Naive B cell (primary cell): ENCODE measurements around the gene RHOD. TPM values are rescaled to one million over a fixed set of nuclear protein-coding genes. Genes with fewer than 3 reads are reported as not detected.

Experiments used
- ATAC-seq, 2 donors: fragments of 150-1000 bp; cut with Tn5 transposase; 2 replicates each; pipeline ENCODE4 v1.10.0; 2021; ENCODE audit warnings: low read depth in 2 of 2, mild to moderate bottlenecking in 2 of 2, moderate library complexity in 2 of 2
- DNase-seq: peaks from one replicate; pipeline ENCODE4 v3.0.0; 2022
- H3K27ac Mint-ChIP-seq, 6 donors: one replicate each; pipeline ENCODE4 v1.8.0; 2020 to 2022; ENCODE audit warnings: mild to moderate bottlenecking in 6 of 6, mixed read lengths in 6 of 6, moderate library complexity in 5 of 6, inconsistent platforms in 2 of 6
- H3K27me3 Mint-ChIP-seq, 3 donors: one replicate each; pipeline ENCODE4 v1.8.0; 2021 to 2022; ENCODE audit warnings: mixed read lengths in 3 of 3, mild to moderate bottlenecking in 1 of 3
- H3K36me3 Mint-ChIP-seq, 2 donors: one replicate each; pipeline ENCODE4 v1.8.0; 2020 to 2022; ENCODE audit warnings: mixed read lengths in 2 of 2, inconsistent platforms in 1 of 2, mild to moderate bottlenecking in 1 of 2
- H3K4me1 Mint-ChIP-seq, 3 donors: one replicate each; pipeline ENCODE4 v1.8.0; 2020 to 2022; ENCODE audit warnings: mixed read lengths in 3 of 3, inconsistent platforms in 1 of 3, mild to moderate bottlenecking in 1 of 3, moderate library complexity in 1 of 3
- H3K4me3 Mint-ChIP-seq, 8 donors: one replicate each; pipeline ENCODE4 v1.8.0; 2020 to 2022; ENCODE audit warnings: mild to moderate bottlenecking in 8 of 8, mixed read lengths in 8 of 8, moderate library complexity in 8 of 8, inconsistent platforms in 2 of 8
- H3K9me3 Mint-ChIP-seq, 7 donors: one replicate each; pipeline ENCODE4 v1.8.0; 2020 to 2022; ENCODE audit warnings: mixed read lengths in 7 of 7, mild to moderate bottlenecking in 5 of 7, inconsistent platforms in 2 of 7, moderate library complexity in 1 of 7
- polyA plus RNA-seq, 6 donors: library from polyadenylated mRNA; unstranded; fragments of 300-500 nt; fragmentation: Illumina TruSeq; gene quantifications; one replicate each; pipeline ENCODE4 v1.2.3, GENCODE V29; 2021; ENCODE audit warnings: low read depth in 6 of 6

RHOD gene, protein sequence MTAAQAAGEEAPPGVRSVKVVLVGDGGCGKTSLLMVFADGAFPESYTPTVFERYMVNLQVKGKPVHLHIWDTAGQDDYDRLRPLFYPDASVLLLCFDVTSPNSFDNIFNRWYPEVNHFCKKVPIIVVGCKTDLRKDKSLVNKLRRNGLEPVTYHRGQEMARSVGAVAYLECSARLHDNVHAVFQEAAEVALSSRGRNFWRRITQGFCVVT
- 1 to 10 TPM in 2 of 6 donors, under 1 TPM in 4; 0.71 to 2.6 (median 0.97) TPM for polyA plus RNA-seq

- H3K27ac Mint-ChIP-seq: peak within 1 kb of the TSS in 2 of 6 donors; percentile 34 to 88
- H3K4me1 Mint-ChIP-seq: peaks cover 8 to 12% (median 9%) of the 10 kb centered on the region in 3 donors
- peak within 1 kb of the TSS; percentile 72 to 89 (median 78) for H3K4me3 Mint-ChIP-seq
- DNase-seq: peak; percentile 45
- no peaks in the 10 kb centered on the region for H3K9me3 Mint-ChIP-seq
- H3K36me3 Mint-ChIP-seq: no peaks in the 10 kb centered on the region
- peak; percentile 85 to 86 for ATAC-seq
- H3K27me3 Mint-ChIP-seq: peaks cover 9 to 34% (median 33%) of the 10 kb centered on the region in 3 donors
Observed at GRCh38 chr11:67056267-67057204, at the start of gene RHOD. Gene RHOD, plus strand, starts transcription at chr11:67056847. Its CDS starts 56 bp downstream, at chr11:67056903.

- H3K36me3 Mint-ChIP-seq: no peaks in the 10 kb centered on the region
- H3K27me3 Mint-ChIP-seq: peaks cover 8 to 21% (median 17%) of the 10 kb centered on the region in 3 donors
- no peak overlapping the region for H3K27ac Mint-ChIP-seq
- H3K9me3 Mint-ChIP-seq: no peaks in the 10 kb centered on the region
- ATAC-seq (no peak), DNase-seq (no peak)
- no peak overlapping the region for H3K4me3 Mint-ChIP-seq
- H3K4me1 Mint-ChIP-seq: peaks cover 0 to 5% (median 0%) of the 10 kb centered on the region in 3 donors
Observed at GRCh38 chr11:67007126-67007525, 49.5 kb upstream of the RHOD start.

DNA sequence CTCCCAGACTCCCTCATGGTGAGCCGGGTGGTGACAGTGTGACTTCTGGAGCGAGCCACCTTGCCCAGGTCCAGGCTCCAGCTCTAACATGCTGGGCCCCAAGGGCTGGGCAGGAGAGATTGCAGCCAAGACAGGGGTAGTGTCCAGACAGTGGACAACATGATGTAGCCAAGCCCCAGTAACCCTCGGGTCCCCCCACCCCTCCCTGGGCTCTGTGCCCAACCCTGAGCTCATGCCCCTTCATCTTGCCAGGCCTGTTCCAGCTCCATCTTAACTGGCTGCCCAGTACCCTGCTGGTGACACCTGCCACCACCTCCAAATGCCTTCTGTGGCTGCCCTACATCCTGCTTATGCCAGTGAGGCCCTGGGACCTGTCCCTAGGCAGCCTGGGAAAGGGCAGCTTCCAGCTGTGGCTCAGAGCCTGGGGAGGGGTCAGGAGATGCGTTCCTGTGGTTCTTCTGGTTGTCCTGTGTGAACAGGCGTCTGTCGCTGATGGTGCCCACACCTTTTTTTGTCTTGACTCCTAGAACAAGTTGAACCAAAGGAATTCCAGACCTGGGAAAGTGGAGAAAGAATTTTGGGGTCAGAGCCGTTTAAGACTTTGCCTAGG lies 46.2 kb upstream of the RHOD start:
- peak overlapping the region in 1 of 8 donors; percentile 9 for H3K4me3 Mint-ChIP-seq
- H3K36me3 Mint-ChIP-seq: no peaks in the 10 kb centered on the region
- DNase-seq (no peak), ATAC-seq (no peak)
- H3K9me3 Mint-ChIP-seq: no peaks in the 10 kb centered on the region
- H3K27ac Mint-ChIP-seq: no peak overlapping the region
- H3K4me1 Mint-ChIP-seq: peaks cover 0 to 5% (median 0%) of the 10 kb centered on the region in 3 donors
- peaks cover 22 to 48% (median 43%) of the 10 kb centered on the region in 3 donors for H3K27me3 Mint-ChIP-seq

GRCh38 chr11:67013511-67014045 lies 43.1 kb upstream of the RHOD start:
- H3K4me1 Mint-ChIP-seq: no peaks in the 10 kb centered on the region
- no peak for ATAC-seq
- peaks cover 0 to 2% of the 10 kb centered on the region in 2 donors for H3K36me3 Mint-ChIP-seq
- peaks cover 33 to 53% (median 49%) of the 10 kb centered on the region in 3 donors for H3K27me3 Mint-ChIP-seq
- peaks cover 0 to 2% (median 0%) of the 10 kb centered on the region in 7 donors for H3K9me3 Mint-ChIP-seq
- no peak overlapping the region for H3K27ac Mint-ChIP-seq
- H3K4me3 Mint-ChIP-seq: no peak overlapping the region
- no peak for DNase-seq

- Mint-ChIP-seq H3K27me3 (peaks cover 37 to 59% (median 46%) of the 10 kb centered on the region in 3 donors), H3K9me3 (peaks cover 0 to 7% (median 4%) of the 10 kb centered on the region in 7 donors), H3K4me3 (no peak overlapping the region), H3K4me1 (peaks cover 0 to 4% (median 0%) of the 10 kb centered on the region in 3 donors), H3K36me3 (peaks cover 0 to 8% of the 10 kb centered on the region in 2 donors), H3K27ac (no peak overlapping the region)
- ATAC-seq (no peak), DNase-seq (no peak)
Observed at GRCh38 chr11:67014343-67014742, 42.3 kb upstream of the RHOD start.

GRCh38 chr11:67015048-67015447 lies 41.6 kb upstream of the RHOD start:
- Mint-ChIP-seq H3K4me3 (no peak overlapping the region), H3K36me3 (peaks cover 0 to 8% of the 10 kb centered on the region in 2 donors), H3K27me3 (peaks cover 36 to 58% (median 44%) of the 10 kb centered on the region in 3 donors), H3K9me3 (peaks cover 0 to 7% (median 4%) of the 10 kb centered on the region in 7 donors), H3K4me1 (peaks cover 0 to 4% (median 0%) of the 10 kb centered on the region in 3 donors), H3K27ac (no peak overlapping the region)
- no peak for DNase-seq
- no peak for ATAC-seq

DNA sequence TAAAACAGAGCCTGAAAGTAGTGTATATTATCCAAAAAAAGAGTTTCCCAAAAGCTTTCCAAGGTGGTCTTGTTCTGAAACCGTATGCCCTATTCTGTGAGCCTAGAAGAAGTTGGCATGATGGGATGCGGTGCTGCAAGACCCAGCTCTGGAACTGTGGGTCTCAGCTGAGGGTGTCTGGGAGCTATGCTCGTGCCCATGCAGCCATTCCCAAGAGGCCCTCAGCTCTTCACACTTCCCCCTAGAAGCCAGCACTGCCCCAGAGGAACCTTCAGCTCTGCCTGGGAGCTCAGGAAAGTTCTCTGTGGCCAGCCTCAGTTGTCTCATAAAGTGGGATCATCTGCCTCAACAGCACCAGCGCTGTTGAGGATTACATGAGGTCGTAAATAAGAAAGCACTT lies 40.1 kb upstream of the RHOD start:
- peaks cover 0 to 7% (median 4%) of the 10 kb centered on the region in 7 donors for H3K9me3 Mint-ChIP-seq
- H3K4me1 Mint-ChIP-seq: peaks cover 0 to 4% (median 0%) of the 10 kb centered on the region in 3 donors
- DNase-seq: no peak
- H3K36me3 Mint-ChIP-seq: peaks cover 0 to 8% of the 10 kb centered on the region in 2 donors
- H3K4me3 Mint-ChIP-seq: no peak overlapping the region
- H3K27me3 Mint-ChIP-seq: peaks cover 44 to 70% (median 57%) of the 10 kb centered on the region in 3 donors
- no peak for ATAC-seq
- H3K27ac Mint-ChIP-seq: no peak overlapping the region

- Mint-ChIP-seq H3K9me3 (peaks cover 0 to 7% (median 4%) of the 10 kb centered on the region in 7 donors), H3K27me3 (peaks cover 51 to 75% (median 57%) of the 10 kb centered on the region in 3 donors), H3K36me3 (peaks cover 0 to 16% of the 10 kb centered on the region in 2 donors), H3K4me3 (no peak overlapping the region), H3K4me1 (peaks cover 15 to 26% (median 24%) of the 10 kb centered on the region in 3 donors), H3K27ac (peak overlapping the region in 1 of 6 donors; percentile 81)
- DNase-seq: no peak
- no peak for ATAC-seq
Observed at GRCh38 chr11:67020949-67021348, 35.7 kb upstream of the RHOD start.

DNA sequence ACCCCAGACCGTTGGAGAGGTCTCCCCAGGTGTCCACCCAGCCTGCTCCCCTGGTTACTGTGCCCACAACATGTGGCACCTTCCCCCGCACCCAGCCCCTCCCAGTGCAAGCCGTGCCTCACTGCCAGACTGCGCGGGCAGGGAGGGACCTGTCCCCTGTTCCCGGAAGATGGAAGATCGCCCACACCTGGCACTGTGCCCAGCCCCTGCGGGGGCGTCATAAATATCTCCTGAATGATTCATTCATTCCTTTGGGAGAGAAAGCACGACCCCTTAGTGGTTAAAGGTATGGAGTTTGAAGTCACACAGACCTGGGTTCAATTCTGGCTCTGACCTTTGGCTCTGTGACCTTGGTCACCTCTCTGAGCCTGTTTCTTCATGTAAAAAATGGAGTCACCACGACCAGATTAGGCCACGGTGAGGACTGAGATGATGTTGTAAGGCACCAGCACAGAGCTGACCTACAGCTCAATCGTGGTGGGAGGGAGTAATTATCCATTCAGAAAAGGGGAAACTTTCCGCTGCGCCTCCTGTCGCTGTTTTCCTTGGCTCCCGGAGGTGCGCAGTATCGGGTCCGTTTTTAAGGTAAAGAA lies 34.2 kb upstream of the RHOD start:
- H3K36me3 Mint-ChIP-seq: peaks cover 0 to 16% of the 10 kb centered on the region in 2 donors

DNA sequence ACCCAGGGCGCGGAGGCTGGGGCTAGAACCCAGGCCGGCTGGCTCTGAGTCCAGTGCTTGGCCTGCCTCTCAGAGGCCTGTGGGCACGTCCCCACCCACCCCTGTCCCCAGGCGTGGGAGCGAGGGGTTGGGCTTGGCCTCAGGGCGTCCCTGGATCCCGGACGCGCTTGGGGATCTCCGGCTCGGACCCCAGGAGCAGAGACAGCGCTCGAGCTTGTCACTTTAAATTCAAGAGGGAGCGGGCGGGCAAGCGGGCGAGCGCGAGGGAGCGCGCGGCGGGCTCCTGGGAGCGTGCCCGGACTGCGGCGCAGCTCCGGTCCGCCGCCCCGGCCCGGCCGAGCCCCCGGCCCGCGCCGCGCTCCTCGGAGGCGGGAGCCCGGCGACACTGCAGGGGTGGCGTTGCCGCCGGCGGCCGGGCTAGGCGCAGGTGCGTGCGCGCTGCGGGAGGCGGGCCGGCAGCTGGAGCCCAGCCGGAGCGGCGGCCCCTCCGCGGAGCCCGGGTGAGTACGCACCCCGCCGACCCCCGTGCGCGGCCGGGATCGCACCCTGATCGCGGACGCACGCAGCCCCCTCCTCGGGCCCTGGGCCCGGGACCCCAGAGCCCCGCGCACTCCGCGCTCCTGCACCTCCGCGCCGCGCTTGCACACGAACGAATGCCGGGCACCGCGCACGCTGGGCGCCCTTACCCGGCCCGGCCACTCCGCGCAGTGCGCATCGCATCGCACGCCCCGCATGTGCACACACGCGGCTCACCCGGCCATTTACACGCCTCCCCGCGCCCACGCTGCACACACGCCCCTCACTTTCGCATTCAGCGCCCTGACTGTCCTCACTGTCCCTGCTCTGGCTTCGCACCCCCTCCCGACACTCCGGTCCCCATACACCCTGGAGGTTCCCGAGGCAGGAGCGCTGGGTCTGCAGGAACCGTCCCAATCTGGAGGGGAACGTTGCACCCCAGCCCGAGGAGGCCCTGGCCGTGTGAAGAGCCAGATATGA lies 33.4 kb upstream of the RHOD start, which contains the start of gene SYT12:
Gene SYT12, plus strand, starts transcription at position 174 of the 996 bp plus-strand sequence. CDS start 7,011 bp downstream, outside the sequence.
- Mint-ChIP-seq H3K27me3 (peaks cover 60 to 84% (median 63%) of the 10 kb centered on the region in 3 donors), H3K36me3 (peaks cover 0 to 16% of the 10 kb centered on the region in 2 donors), H3K4me3 (peak within 1 kb of the TSS; percentile 56 to 90 (median 82)), H3K4me1 (peaks cover 19 to 37% (median 24%) of the 10 kb centered on the region in 3 donors), H3K27ac (peak within 1 kb of the TSS in 2 of 6 donors; percentile 71 to 81), H3K9me3 (peaks cover 0 to 7% (median 4%) of the 10 kb centered on the region in 7 donors)
- no peak for DNase-seq
- no peak for ATAC-seq

More for the DNA sequence above, 34.2 kb upstream of the RHOD start:
- DNase-seq (no peak), ATAC-seq (no peak)
- H3K27me3 Mint-ChIP-seq: peaks cover 55 to 78% (median 63%) of the 10 kb centered on the region in 3 donors
- peaks cover 0 to 7% (median 4%) of the 10 kb centered on the region in 7 donors for H3K9me3 Mint-ChIP-seq
- H3K27ac Mint-ChIP-seq: no peak overlapping the region
- peak overlapping the region in 6 of 8 donors; percentile 48 to 86 (median 68) for H3K4me3 Mint-ChIP-seq
- peaks cover 17 to 32% (median 24%) of the 10 kb centered on the region in 3 donors for H3K4me1 Mint-ChIP-seq

- no peak for DNase-seq
- Mint-ChIP-seq H3K27me3 (peaks cover 60 to 82% (median 68%) of the 10 kb centered on the region in 3 donors), H3K27ac (no peak overlapping the region), H3K36me3 (peaks cover 0 to 10% of the 10 kb centered on the region in 2 donors), H3K4me3 (peak overlapping the region; percentile 36 to 90 (median 70)), H3K4me1 (peaks cover 19 to 38% (median 21%) of the 10 kb centered on the region in 3 donors), H3K9me3 (peaks cover 0 to 2% (median under 1%) of the 10 kb centered on the region in 7 donors)
- ATAC-seq: no peak
Observed at GRCh38 chr11:67023957-67024353, 32.7 kb upstream of the RHOD start.
